HG03571 (cell line): ENCODE results near the gene GNLY.
"Not testable (repeated sequence)": the region's sequence is repeated elsewhere in the genome, so short reads cannot be mapped to it uniquely, and the experiment has no call there.

Source experiments
- ATAC-seq: cut with Tn5 transposase; IDR thresholded peaks from one replicate; pipeline ENCODE4 v1.9.1; 2021; ENCODE audit not compliant: unreplicated experiment

Gene GNLY

DNA sequence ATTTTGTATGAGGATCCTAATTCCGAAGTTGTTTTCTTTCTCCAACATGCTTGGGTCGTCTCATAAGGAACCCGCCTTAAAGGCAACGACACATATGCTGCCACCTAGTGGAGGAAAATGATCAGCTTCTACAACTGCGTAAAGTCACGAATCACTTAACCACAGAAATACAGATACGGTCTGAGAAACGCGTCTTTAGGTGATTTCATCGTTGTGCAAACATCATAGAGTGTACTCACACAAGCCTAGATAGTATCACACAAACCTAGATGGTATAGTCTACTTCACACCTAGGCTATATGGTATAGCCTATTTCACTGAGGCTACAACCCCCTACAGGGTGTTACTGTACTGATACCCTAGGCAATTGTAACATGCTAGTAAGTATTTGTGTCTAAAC, 13.1 kb downstream of the GNLY start:
- no peak for ATAC-seq

GRCh38 chr2:85708641-85709040, 14.5 kb downstream of the GNLY start:
- ATAC-seq: no peak

- no peak for ATAC-seq
These were observed 15.2 kb downstream of the GNLY start for GRCh38 chr2:85709401-85709811.

DNA sequence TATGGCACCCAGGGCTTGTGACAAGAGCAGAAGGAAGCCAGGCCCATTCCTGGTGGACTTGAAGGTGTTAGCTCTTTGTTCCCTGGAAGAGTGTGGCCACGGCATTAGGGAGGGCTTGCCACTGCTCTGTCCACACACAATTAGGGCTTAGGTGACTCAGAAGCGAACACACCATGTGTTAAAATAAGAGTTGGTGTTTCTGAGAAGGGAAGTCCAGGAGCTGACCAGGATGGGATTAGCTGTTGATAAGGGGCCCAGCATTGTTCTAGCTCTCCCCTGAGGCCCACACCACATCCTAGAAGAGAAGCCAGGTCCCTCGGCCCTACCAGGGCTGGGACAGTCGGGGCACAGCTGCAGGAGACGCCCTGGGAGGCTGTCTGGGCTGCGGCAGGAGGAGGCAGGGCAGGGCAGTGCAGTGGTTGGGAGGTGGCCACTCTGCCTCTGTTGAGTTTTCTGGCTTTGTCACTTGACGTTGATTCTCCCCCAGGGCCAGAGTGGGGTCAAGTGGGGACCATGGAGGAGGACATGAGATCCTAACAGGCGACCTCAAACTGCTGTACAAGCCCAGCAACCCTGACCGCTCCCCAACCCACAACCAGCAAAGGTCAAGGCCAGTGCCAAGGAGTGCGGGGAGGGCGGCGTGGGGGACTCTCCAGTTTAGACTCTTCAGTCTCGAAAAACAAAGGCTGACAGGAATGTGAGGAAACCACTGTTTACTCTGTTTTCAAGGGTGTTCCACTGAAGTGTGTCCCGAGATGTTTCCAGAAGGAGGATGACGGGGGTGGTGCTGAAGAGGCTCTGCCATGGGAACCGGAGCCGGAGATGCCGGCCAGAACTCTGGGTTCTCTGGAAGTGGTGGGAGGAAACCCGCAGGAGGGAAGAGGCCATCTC, 16.8 kb downstream of the GNLY start:
- no peak for ATAC-seq

DNA sequence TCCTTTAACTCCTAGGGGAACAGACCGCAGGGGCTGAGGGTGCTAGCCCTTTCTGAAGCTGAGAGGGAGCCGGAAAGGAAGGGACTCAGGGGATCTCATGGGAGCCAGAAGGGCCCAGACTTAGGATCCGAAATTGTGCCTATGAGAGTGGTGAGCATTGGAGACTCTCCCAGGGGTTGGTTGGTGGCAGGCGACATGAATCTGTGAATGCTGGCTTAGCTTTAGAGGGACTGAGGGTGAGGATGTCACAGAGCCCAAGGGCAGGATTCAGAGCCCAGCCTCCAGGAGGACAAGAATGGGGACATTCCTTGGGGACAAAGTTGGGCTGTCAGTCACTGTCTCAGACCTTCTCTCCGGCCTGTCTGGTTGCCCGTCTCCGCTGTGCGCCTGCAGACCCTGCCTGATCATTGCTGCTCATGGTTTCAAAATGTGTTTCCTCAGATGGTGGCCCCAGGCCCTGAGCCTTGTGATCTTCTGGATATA, 17.5 kb downstream of the GNLY start:
- no peak for ATAC-seq

- ATAC-seq: no peak
These were observed 18.2 kb downstream of the GNLY start for GRCh38 chr2:85712336-85712735.

- ATAC-seq: no peak
These were observed 18.9 kb downstream of the GNLY start for GRCh38 chr2:85712849-85713612.

DNA sequence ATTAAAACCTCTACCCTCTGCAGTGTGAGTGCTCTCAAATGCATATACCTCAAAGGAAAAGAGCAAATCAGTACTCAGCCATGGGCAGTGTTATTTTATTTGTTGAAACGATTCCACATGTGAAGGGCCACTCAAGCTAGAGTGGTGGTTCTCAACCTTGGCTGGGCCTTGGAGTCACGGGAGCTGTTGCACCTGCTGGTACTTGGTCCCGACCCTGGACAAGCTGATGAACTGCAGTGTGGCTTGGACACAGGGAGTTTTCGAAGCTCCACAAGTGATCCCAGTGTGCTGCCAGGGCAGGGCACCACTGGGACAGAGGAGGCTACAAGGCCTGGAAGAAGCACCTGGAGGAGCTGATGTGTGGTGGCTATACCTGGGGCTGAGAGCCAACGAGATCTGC, 19.7 kb downstream of the GNLY start:
- ATAC-seq: no peak

GRCh38 chr2:85714421-85714820, 20.3 kb downstream of the GNLY start:
- not testable (repeated sequence) for ATAC-seq

- no peak for ATAC-seq
These were observed 20.7 kb downstream of the GNLY start for GRCh38 chr2:85714841-85715240.

GRCh38 chr2:85716346-85716914, 22.3 kb downstream of the GNLY start:
- ATAC-seq: no peak

- no peak for ATAC-seq
These were observed 23.3 kb downstream of the GNLY start for GRCh38 chr2:85717308-85718008.

GRCh38 chr2:85718009-85718391, 23.8 kb downstream of the GNLY start:
- ATAC-seq: no peak

DNA sequence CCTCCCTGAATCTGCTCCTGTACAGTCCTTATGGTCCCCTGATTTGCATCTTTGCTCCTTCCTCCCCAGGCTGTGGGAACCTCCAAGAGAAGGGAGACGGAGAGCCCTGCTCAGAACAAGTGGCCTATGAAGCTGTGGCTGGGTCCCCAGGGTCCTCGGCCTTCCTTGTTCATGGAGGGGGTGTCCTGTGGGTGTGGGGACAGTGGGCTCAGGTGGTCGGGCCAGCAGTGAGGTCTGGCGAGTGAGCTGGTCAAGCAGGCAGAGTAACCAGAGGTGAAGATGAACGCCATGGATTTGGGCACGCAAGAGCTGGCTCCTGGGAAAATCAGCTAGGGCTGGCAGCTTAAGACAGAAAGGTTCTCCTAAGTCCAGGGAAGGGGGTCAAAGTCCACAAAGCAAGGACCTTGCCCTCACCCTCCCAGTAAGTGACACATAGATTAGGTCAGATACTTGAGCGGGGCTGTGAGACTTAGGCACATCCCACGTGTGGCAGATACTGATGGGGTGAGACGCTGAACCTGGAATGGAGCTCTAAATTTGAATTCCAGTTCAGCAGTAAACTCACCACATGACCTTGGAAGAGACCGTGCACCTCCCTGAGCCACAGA, 24.8 kb downstream of the GNLY start:
- no peak for ATAC-seq

GRCh38 chr2:85719609-85720240, 25.6 kb downstream of the GNLY start:
- no peak for ATAC-seq

GRCh38 chr2:85720533-85720932, 26.4 kb downstream of the GNLY start:
- no peak for ATAC-seq

DNA sequence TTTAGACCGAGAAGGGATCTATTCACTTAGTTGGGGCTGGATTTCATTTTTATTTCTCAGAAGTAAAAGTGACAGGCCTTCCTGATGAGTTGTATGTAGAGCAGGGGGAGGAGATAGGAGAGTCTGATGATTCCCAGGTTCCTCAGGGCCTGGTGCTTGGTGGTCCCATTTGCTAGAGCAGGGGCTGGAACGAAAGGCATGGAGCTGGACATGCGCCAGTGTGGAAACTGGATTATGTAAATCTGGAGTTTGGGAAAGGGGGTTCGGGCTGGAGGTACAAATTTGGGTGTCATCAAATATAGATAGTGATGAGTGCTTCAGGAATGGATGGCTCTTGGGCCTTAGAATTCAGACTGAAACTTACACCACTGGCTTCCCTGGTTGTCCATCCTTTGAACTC, 27.5 kb downstream of the GNLY start:
- no peak for ATAC-seq

GRCh38 chr2:85722519-85722918, 28.4 kb downstream of the GNLY start:
- ATAC-seq: no peak

- ATAC-seq: no peak
These were observed 29.7 kb downstream of the GNLY start for GRCh38 chr2:85723707-85724360.

DNA sequence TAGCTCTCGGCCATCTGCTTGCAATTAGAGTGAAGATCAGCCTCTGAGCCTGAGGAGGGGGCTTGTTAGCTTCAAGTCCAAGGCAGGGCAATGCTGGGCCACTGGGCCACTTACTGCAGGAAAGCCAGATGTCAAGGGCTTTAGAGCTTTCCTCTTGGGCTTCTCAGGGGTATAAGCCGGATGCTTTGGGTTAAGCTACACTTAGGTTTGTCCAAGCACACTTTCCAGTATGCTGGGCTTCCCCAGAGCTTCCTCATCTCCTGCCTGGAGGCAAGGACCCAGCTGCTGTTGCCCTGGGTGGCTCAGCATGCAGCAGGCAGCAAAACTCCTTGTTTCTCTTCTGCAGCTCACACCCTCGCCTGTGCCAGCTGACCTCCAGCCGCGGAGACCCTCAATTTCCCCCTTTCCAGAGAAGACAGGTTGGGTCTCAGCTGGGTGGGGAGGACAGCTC, 30.6 kb downstream of the GNLY start:
- ATAC-seq: no peak
